IMR-90 (cell line): ENCODE measurements around the gene DYRK3. TPM values are rescaled to one million over a fixed set of nuclear protein-coding genes. Genes with fewer than 3 reads are reported as not detected.

ENCODE experiments used
- ATAC-seq: fragments of 200-7000 bp; cut with Tn5 transposase; 2 replicates; pipeline ENCODE4 v1.9.1; 2020; ENCODE audit warnings: low read depth, mild to moderate bottlenecking, moderate library complexity
- BruUV-seq: library from RNA; stranded (reverse); fragments of 400-500 nt; replicated peaks from 2 replicates; lab custom pipeline; 2021; lab: Mats Ljungman, UMichigan
- CTCF ChIA-PET: fragments of 300-600 bp; formaldehyde crosslinking; extraction: SDS; loops from one replicate; lab custom pipeline; 2021; ENCODE audit warnings: antibody characterized with exemption; lab: Yijun Ruan, JAX
- POLR2A ChIA-PET: fragments of 300-600 bp; sonication (Branson Sonifier 250); formaldehyde crosslinking; loops from one replicate; lab custom pipeline; 2022; ENCODE audit warnings: antibody characterized with exemption; ENCODE audit not compliant: unreplicated experiment; lab: Charles Lee
- DNase-seq: peaks from one replicate; pipeline ENCODE4 v3.0.0; 2013
- H2AFZ ChIP-seq: replicated peaks from 2 replicates; pipeline ENCODE3; 2013; ENCODE audit warnings: low read length, mild to moderate bottlenecking; ENCODE audit not compliant: poor library complexity
- H2AK5ac ChIP-seq: 2 replicates; pipeline ENCODE4 v1.6.1; 2013; ENCODE audit warnings: low read depth, low read length, inconsistent platforms
- H2AK9ac ChIP-seq: replicated peaks from 2 replicates; pipeline ENCODE3; 2013; ENCODE audit warnings: mild to moderate bottlenecking, low read depth, low read length, moderate library complexity; ENCODE audit not compliant: poor library complexity
- H2BK120ac ChIP-seq: 2 replicates; pipeline ENCODE4 v1.6.1; 2013; ENCODE audit warnings: low read depth, low read length, inconsistent platforms
- H2BK15ac ChIP-seq: 3 replicates; pipeline ENCODE4 v1.6.1; 2013; ENCODE audit warnings: low read depth, low read length, inconsistent platforms
- H2BK20ac ChIP-seq: 2 replicates; pipeline ENCODE4 v1.6.1; 2013; ENCODE audit warnings: low read depth, mild to moderate bottlenecking, inconsistent platforms, low read length, moderate library complexity
- H2BK5ac ChIP-seq: 2 replicates; pipeline ENCODE4 v1.6.1; 2013; ENCODE audit warnings: mild to moderate bottlenecking, low read depth, low read length, inconsistent platforms; ENCODE audit not compliant: poor library complexity, severe bottlenecking
- H3K14ac ChIP-seq: replicated peaks from 2 replicates; pipeline ENCODE4 v1.6.1; 2013; ENCODE audit warnings: low read depth, low read length, inconsistent platforms
- H3K18ac ChIP-seq: 2 replicates; pipeline ENCODE4 v1.6.1; 2013; ENCODE audit warnings: low read depth, low read length, control low read depth
- H3K23ac ChIP-seq: 2 replicates; pipeline ENCODE4 v1.6.1; 2013; ENCODE audit warnings: low read depth, low read length, inconsistent platforms
- H3K27ac ChIP-seq: 2 replicates; pipeline ENCODE4 v1.5.1; 2013; ENCODE audit warnings: mild to moderate bottlenecking, control low read depth, low read length; ENCODE audit not compliant: insufficient read depth
- H3K27me3 ChIP-seq: 2 replicates; pipeline ENCODE4 v1.6.1; 2013; ENCODE audit warnings: low read length; ENCODE audit not compliant: control insufficient read depth, insufficient read depth
- H3K36me3 ChIP-seq: 2 replicates; pipeline ENCODE4 v1.6.1; 2013; ENCODE audit warnings: low read length, mixed read lengths; ENCODE audit not compliant: control insufficient read depth, insufficient read depth
- H3K4ac ChIP-seq: 2 replicates; pipeline ENCODE4 v1.6.1; 2013; ENCODE audit warnings: low read depth, low read length, inconsistent platforms
- H3K4me1 ChIP-seq: 2 replicates; pipeline ENCODE4 v1.6.1; 2013; ENCODE audit warnings: low read length, mixed read lengths; ENCODE audit not compliant: control insufficient read depth, insufficient read depth
- H3K4me2 ChIP-seq: 2 replicates; pipeline ENCODE4 v1.6.1; 2013; ENCODE audit warnings: low read depth, mild to moderate bottlenecking, control low read depth, low read length, moderate library complexity
- H3K4me3 ChIP-seq: 2 replicates; pipeline ENCODE4 v1.5.1; 2013; ENCODE audit warnings: low read depth, mild to moderate bottlenecking, control low read depth, low read length, moderate library complexity; ENCODE audit not compliant: insufficient read depth
- H3K56ac ChIP-seq: 2 replicates; pipeline ENCODE4 v1.6.1; 2013; ENCODE audit warnings: low read length, inconsistent platforms; ENCODE audit not compliant: insufficient read depth; ENCODE audit errors: extremely low read depth
- H3K79me1 ChIP-seq, 2 experiments: 2 replicates each; pipeline ENCODE4 v1.6.1; 2013; ENCODE audit warnings: low read length in 2 of 2, inconsistent platforms in 1 of 2, low read depth in 1 of 2
- H3K9ac ChIP-seq: 2 replicates; pipeline ENCODE4 v1.6.1; 2013; ENCODE audit warnings: low read depth, low read length, control low read depth
- H3K9me1 ChIP-seq: 2 replicates; pipeline ENCODE4 v1.6.1; 2013; ENCODE audit warnings: low read length, inconsistent platforms; ENCODE audit not compliant: insufficient read depth
- H3K9me3 ChIP-seq: 2 replicates; pipeline ENCODE4 v1.6.1; 2013; ENCODE audit warnings: low read length; ENCODE audit not compliant: control insufficient read depth, insufficient read depth
- H4K20me1 ChIP-seq: 2 replicates; pipeline ENCODE4 v1.6.1; 2013; ENCODE audit warnings: low read length, inconsistent platforms; ENCODE audit not compliant: insufficient read depth
- H4K5ac ChIP-seq: 2 replicates; pipeline ENCODE4 v1.6.1; 2013; ENCODE audit warnings: mild to moderate bottlenecking, low read depth, low read length, control low read depth
- H4K8ac ChIP-seq, 2 experiments: 2 replicates each; pipeline ENCODE4 v1.6.1; 2013; ENCODE audit warnings: low read depth in 2 of 2, low read length in 2 of 2, control low read depth in 1 of 2, inconsistent platforms in 1 of 2
- H4K91ac ChIP-seq: 2 replicates; pipeline ENCODE4 v1.6.1; 2013; ENCODE audit warnings: low read depth, low read length, inconsistent platforms; ENCODE audit not compliant: insufficient read depth
- BHLHE40 ChIP-seq: fragments of 150-350 bp; IDR thresholded peaks from 2 replicates; pipeline ENCODE4 v1.6.1; 2016; ENCODE audit warnings: mild to moderate bottlenecking, low read depth, low read length
- CEBPB ChIP-seq: IDR thresholded peaks from 2 replicates; pipeline ENCODE4 v1.6.1; 2012; ENCODE audit warnings: low read depth, low read length, improper control_type of control experiment
- CTCF ChIP-seq: conservative IDR thresholded peaks from 2 replicates; pipeline ENCODE4 v1.5.1; 2012; ENCODE audit warnings: mild to moderate bottlenecking, low read depth, low read length, improper control_type of control experiment
- ELK1 ChIP-seq: fragments of 150-350 bp; IDR thresholded peaks from 2 replicates; pipeline ENCODE4 v1.6.1; 2016; ENCODE audit warnings: low read depth, mild to moderate bottlenecking, low read length, moderate library complexity, borderline replicate concordance
- FOS ChIP-seq: fragments of 150-350 bp; IDR thresholded peaks from 2 replicates; pipeline ENCODE4 v1.6.1; 2016; ENCODE audit warnings: low read depth, low read length
- MAFK ChIP-seq: IDR thresholded peaks from 2 replicates; pipeline ENCODE4 v1.6.1; 2012; ENCODE audit warnings: low read depth, low read length, improper control_type of control experiment
- MAZ ChIP-seq: IDR thresholded peaks from 2 replicates; pipeline ENCODE4 v1.6.1; 2012; ENCODE audit warnings: low read depth, mild to moderate bottlenecking, low read length, improper control_type of control experiment, moderate library complexity, borderline replicate concordance
- MXI1 ChIP-seq: IDR thresholded peaks from 2 replicates; pipeline ENCODE4 v1.6.1; 2012; ENCODE audit warnings: low read depth, mild to moderate bottlenecking, low read length, moderate library complexity, borderline replicate concordance
- NFE2L2 ChIP-seq: fragments of 150-350 bp; IDR thresholded peaks from 2 replicates; pipeline ENCODE4 v1.6.1; 2016; ENCODE audit warnings: low read depth, mild to moderate bottlenecking, low read length
- POLR2A ChIP-seq: IDR thresholded peaks from 2 replicates; pipeline ENCODE4 v1.6.1; 2012; ENCODE audit warnings: mild to moderate bottlenecking, low read depth, low read length
- RAD21 ChIP-seq: IDR thresholded peaks from 2 replicates; pipeline ENCODE4 v1.6.1; 2012; ENCODE audit warnings: low read length, improper control_type of control experiment
- SMC3 ChIP-seq: fragments of 150-350 bp; IDR thresholded peaks from 2 replicates; pipeline ENCODE4 v1.6.1; 2016; ENCODE audit warnings: low read depth, mild to moderate bottlenecking, antibody characterized with exemption, low read length, moderate library complexity
- WGBS, 2 experiments: methylation state at CpG; one replicate each; pipeline versions ENCODE4 v1.1.5 to v1.1.7; 2013; ENCODE audit warnings: missing lambda C conversion rate in 2 of 2; ENCODE audit not compliant: insufficient read length in 1 of 2; ENCODE audit errors: extremely low coverage in 2 of 2; 5-methylcytosine and 5-hydroxymethylcytosine counted together
- dilution Hi-C: fragments of 300-500 bp; cut with HindIII; formaldehyde crosslinking; loops from one replicate; pipeline ENCODE4 v1.14.3; 2018; ENCODE audit warnings: low sequenced_read_pairs; ENCODE audit not compliant: unreplicated experiment
- in situ Hi-C: fragments of 300-500 bp; cut with MboI; formaldehyde crosslinking; loops from 3 replicates; pipeline ENCODE4 v1.14.3; 2019; ENCODE audit warnings: low sequenced_read_pairs, inconsistent platforms, mixed read lengths
- intact Hi-C: fragments of 100-400 bp; cut with micrococcal nuclease; formaldehyde crosslinking; loops from 2 replicates; pipeline ENCODE4 v1.10.0; 2022
- polyA plus RNA-seq, 3 experiments: library from polyadenylated mRNA; depleted of rRNA; stranded (reverse); fragments of >200 nt; gene quantifications; 2 replicates each; pipeline ENCODE4 v1.2.3, GENCODE V29; 2012; ENCODE audit warnings: low replicate concordance in 1 of 3
- total RNA-seq: library from RNA; depleted of rRNA; stranded (reverse); fragments of >200 nt; gene quantifications from 2 replicates; pipeline ENCODE4 v1.2.3, GENCODE V29; 2012
- TF ChIP-seq, protein P1 (sequence below): fragments of 150-350 bp; IDR thresholded peaks from 2 replicates; pipeline ENCODE4 v1.6.1; 2017; ENCODE audit warnings: mild to moderate bottlenecking, antibody characterized with exemption, low read length, low read depth

Gene DYRK3
- total and polyA plus RNA-seq, 2 of the 4 experiments (the other 2 are of a cell fraction), result 5.5 to 22.0 TPM

DNA sequence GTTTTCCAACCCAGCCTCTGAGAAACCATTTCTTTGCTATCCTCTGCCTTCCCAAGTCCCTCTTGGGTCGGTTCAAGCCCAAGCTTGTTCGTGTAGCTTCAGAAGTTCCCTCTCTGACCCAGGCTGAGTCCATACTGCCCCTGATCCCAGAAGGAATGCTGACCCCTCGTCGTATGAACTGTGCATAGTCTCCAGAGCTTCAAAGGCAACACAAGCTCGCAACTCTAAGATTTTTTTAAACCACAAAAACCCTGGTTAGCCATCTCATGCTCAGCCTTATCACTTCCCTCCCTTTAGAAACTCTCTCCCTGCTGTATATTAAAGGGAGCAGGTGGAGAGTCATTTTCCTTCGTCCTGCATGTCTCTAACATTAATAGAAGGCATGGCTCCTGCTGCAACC lies 46.8 kb upstream of the DYRK3 start:
- no TSS peak for BruUV-seq
- H2BK5ac ChIP-seq, result peak overlapping the region; percentile 44
- CTCF ChIA-PET, result interaction anchor here (1.5 to 1.8 kb wide), 3 partner anchors 44 to 394 kb away, joined by 3 to 7 read pairs (median 5); no protein-coding TSS in a partner anchor

More for the DNA sequence above, 46.8 kb upstream of the DYRK3 start:
- WGBS, 2 experiments, result 57% methylated on average over 2 of the region's 6 CpGs; no CpG with 5 or more reads in 1 of the 2 experiments
- peak overlapping the region; percentile 10; the same call in 1 of the 2 replicates for H3K23ac ChIP-seq
- peak overlapping the region; percentile 47 for H3K4ac ChIP-seq
- H2BK20ac ChIP-seq, result peak overlapping the region; percentile 28
- intact Hi-C loops, result no loop called here
- in situ Hi-C loops, result no loop called here
- H3K9me1 ChIP-seq, result peaks cover 21% of the 10 kb centered on the region
- TF ChIP-seq FOS (no peak), ELK1 (no peak), CEBPB (no peak), CTCF (no peak), NFE2L2 (no peak), BHLHE40 (no peak), MAZ (no peak), POLR2A (no peak), MAFK (no peak), RAD21 (no peak), SMC3 (no peak), MXI1 (no peak)
- TF ChIP-seq, protein P1, sequence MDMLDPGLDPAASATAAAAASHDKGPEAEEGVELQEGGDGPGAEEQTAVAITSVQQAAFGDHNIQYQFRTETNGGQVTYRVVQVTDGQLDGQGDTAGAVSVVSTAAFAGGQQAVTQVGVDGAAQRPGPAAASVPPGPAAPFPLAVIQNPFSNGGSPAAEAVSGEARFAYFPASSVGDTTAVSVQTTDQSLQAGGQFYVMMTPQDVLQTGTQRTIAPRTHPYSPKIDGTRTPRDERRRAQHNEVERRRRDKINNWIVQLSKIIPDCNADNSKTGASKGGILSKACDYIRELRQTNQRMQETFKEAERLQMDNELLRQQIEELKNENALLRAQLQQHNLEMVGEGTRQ, result no peak
- H3K14ac ChIP-seq, result peak overlapping the region; percentile 48
- H4K5ac ChIP-seq, result no peak overlapping the region; the same call in 1 of the 2 replicates
- dilution Hi-C loops, result no loop called here
- H3K56ac ChIP-seq, result no peak overlapping the region; the same call in 1 of the 2 replicates
- peak overlapping the region; percentile 2 for H2AK9ac ChIP-seq
- H3K79me1 ChIP-seq, result peaks cover 0 to 13% of the 10 kb centered on the region in 2 experiments; a peak in 1 of 4 replicates
- no peak overlapping the region for H3K4me3 ChIP-seq
- DNase-seq, result no peak
- peak overlapping the region; percentile 7; the same call in 1 of the 2 replicates for H4K91ac ChIP-seq
- no peak overlapping the region for H2AFZ ChIP-seq
- POLR2A ChIA-PET, result no interaction called here
- H2BK15ac ChIP-seq, result peak overlapping the region; percentile 18; the same call in 1 of the 3 replicates
- H4K8ac ChIP-seq, result peak overlapping the region in 1 of 2 experiments; percentile 47; a peak in 2 of 4 replicates
- H2BK120ac ChIP-seq, result peak overlapping the region; percentile 44
- no peaks in the 10 kb centered on the region for H3K9me3 ChIP-seq
- peaks cover 9% of the 10 kb centered on the region for H3K36me3 ChIP-seq
- peak overlapping the region; percentile 26; the same call in 1 of the 2 replicates for H3K18ac ChIP-seq
- ATAC-seq, result peak; percentile 4; the same call in 1 of the 2 replicates
- peak overlapping the region; percentile 68 for H2AK5ac ChIP-seq
- peak overlapping the region; percentile 75; the same call in 1 of the 2 replicates for H3K27ac ChIP-seq
- H3K4me2 ChIP-seq, result 0 out of 2 replicates have a peak overlapping the region, but pooled peaks have one; percentile 7
- peak overlapping the region; percentile 66; the same call in 1 of the 2 replicates for H3K9ac ChIP-seq
- H4K20me1 ChIP-seq, result 0 out of 2 replicates have a peak, but pooled peaks cover 2% of the 10 kb centered on the region
- H3K4me1 ChIP-seq, result peaks cover 14% of the 10 kb centered on the region
- H3K27me3 ChIP-seq, result no peaks in the 10 kb centered on the region
